ENCODE measurements around the gene DMP1. TPM values are rescaled to one million over a fixed set of nuclear protein-coding genes. Genes with fewer than 3 reads are reported as not detected.

The DMP1 gene
- total RNA-seq, 2 experiments from 2014 or later: not detected

DNA sequence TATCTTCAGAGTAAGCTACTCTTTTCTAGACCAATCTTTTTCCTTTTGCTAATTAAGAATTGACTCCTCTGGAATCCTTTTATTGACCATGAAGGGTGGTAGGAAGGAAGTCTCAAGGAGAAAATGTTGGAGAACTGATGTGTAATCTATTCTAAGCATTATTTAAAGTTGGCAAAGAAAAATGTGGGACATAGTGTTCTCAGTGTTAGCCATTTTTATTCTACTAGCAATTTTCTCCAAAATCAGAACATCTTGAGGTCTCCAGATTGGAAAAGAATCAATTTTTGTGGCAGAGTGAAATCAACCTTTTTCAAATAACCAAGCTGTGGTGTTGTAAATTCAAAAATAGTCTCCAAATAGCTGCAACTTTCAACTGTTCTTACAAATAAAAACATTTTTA lies 18.4 kb upstream of the DMP1 start:
- H3K36me3 ChIP-seq (ENCODE audit: insufficient read depth, low read length): no peaks in the 10 kb centered on the region
- POLR2A ChIA-PET: interaction anchor here (1.2 kb wide), 1 partner anchor 35 kb away, joined by 3 read pairs; no protein-coding TSS in a partner anchor
- H3K4me2 ChIP-seq (ENCODE audit: low read length): no peak overlapping the region

DNA sequence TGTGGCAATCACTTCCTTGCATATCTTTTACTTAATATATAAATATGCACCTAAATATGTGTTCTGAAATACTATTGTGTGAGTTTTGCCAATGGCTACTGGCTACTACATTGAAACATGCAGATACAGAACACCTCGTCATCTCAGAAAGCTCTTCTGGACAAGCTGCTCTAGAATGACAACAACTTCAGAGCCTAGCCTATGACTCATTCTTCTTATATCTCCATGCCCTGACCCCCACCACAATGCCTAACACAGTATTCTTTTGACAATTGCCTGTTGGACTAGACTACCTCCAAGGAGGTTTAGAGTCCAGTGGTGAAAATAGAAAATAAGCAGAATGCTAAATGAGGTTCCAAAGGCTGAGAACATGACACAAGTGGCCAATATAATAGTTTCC lies 17.6 kb upstream of the DMP1 start:
- no peaks in the 10 kb centered on the region for H4K20me1 ChIP-seq (ENCODE audit: insufficient read depth, low read length)

More for the DNA sequence above, 18.4 kb upstream of the DMP1 start:
- no peak overlapping the region for H3K27ac ChIP-seq (ENCODE audit: low read depth, low read length, poor library complexity, severe bottlenecking)
- no peak overlapping the region for H3K4me3 ChIP-seq (ENCODE audit: low read depth, low read length, poor library complexity, severe bottlenecking)
- BruUV-seq (replicated peaks): no TSS peak
- H3K4me1 ChIP-seq (ENCODE audit: insufficient read depth, low read length, poor library complexity, severe bottlenecking): no peaks in the 10 kb centered on the region
- no peaks in the 10 kb centered on the region for H3K9me3 ChIP-seq (ENCODE audit: low read length)
- H2AFZ ChIP-seq (ENCODE audit: low read length): no peak overlapping the region
- DNase-seq (ENCODE audit: low spot score): no peak
- no peaks in the 10 kb centered on the region for H3K79me2 ChIP-seq (ENCODE audit: insufficient read depth, low read depth, low read length)
- no peak for TF ChIP-seq EZH2phosphoT487 (IDR thresholded peaks at IDR 0.05; ENCODE audit: borderline replicate concordance, low read depth, low read length)
- TF ChIP-seq, protein P1, sequence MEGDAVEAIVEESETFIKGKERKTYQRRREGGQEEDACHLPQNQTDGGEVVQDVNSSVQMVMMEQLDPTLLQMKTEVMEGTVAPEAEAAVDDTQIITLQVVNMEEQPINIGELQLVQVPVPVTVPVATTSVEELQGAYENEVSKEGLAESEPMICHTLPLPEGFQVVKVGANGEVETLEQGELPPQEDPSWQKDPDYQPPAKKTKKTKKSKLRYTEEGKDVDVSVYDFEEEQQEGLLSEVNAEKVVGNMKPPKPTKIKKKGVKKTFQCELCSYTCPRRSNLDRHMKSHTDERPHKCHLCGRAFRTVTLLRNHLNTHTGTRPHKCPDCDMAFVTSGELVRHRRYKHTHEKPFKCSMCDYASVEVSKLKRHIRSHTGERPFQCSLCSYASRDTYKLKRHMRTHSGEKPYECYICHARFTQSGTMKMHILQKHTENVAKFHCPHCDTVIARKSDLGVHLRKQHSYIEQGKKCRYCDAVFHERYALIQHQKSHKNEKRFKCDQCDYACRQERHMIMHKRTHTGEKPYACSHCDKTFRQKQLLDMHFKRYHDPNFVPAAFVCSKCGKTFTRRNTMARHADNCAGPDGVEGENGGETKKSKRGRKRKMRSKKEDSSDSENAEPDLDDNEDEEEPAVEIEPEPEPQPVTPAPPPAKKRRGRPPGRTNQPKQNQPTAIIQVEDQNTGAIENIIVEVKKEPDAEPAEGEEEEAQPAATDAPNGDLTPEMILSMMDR (conservative IDR thresholded peaks at IDR 0.05; ENCODE audit: low read length): no peak
- H3K9me2 ChIP-seq (ENCODE audit: insufficient read depth, low read length): no peaks in the 10 kb centered on the region
- CTCF ChIA-PET (ENCODE audit: unreplicated experiment): no interaction called here
- intact Hi-C loops (cut with micrococcal nuclease; ENCODE audit: unreplicated experiment): no loop called here
- H4K20me1 ChIP-seq (ENCODE audit: insufficient read depth, low read length): no peaks in the 10 kb centered on the region

DNA sequence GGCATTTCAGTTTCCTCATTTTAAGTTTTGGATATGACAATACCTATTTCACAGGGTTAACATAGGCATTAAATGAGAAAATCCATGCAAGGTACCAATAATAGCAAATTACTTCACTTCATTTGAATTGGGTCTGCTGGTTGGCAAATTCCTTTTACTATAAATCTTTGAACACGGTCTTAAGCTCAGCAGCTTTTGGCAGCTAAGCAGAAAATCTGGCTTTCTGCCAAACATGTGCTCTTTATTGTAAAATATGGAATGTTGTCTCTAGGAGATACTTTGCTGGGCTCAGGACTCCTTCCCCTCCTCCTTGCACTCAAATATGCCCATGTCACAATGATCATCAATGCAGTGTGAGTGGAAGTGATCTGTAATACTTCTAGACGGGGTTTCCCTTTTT lies 16.8 kb upstream of the DMP1 start:
- no peaks in the 10 kb centered on the region for H3K79me2 ChIP-seq (ENCODE audit: insufficient read depth, low read depth, low read length)
- H3K9me2 ChIP-seq (ENCODE audit: insufficient read depth, low read length): no peaks in the 10 kb centered on the region
- no peak overlapping the region for H2AFZ ChIP-seq (ENCODE audit: low read length)
- no peaks in the 10 kb centered on the region for H4K20me1 ChIP-seq (ENCODE audit: insufficient read depth, low read length)
- no peak for TF ChIP-seq EZH2phosphoT487 (IDR thresholded peaks at IDR 0.05; ENCODE audit: borderline replicate concordance, low read depth, low read length)
- TF ChIP-seq, protein P1 (conservative IDR thresholded peaks at IDR 0.05; ENCODE audit: low read length): no peak
- H3K4me1 ChIP-seq (ENCODE audit: insufficient read depth, low read length, poor library complexity, severe bottlenecking): no peaks in the 10 kb centered on the region
- POLR2A ChIA-PET: interaction anchor here (1.2 kb wide), 1 partner anchor 26 kb away, joined by 4 read pairs; no protein-coding TSS in a partner anchor
- H3K36me3 ChIP-seq (ENCODE audit: insufficient read depth, low read length): no peaks in the 10 kb centered on the region
- no TSS peak for BruUV-seq (replicated peaks)
- H3K9me3 ChIP-seq (ENCODE audit: low read length): no peaks in the 10 kb centered on the region
- CTCF ChIA-PET (ENCODE audit: unreplicated experiment): no interaction called here
- DNase-seq (ENCODE audit: low spot score): no peak
- H3K4me3 ChIP-seq (ENCODE audit: low read depth, low read length, poor library complexity, severe bottlenecking): no peak overlapping the region
- H3K27ac ChIP-seq (ENCODE audit: low read depth, low read length, poor library complexity, severe bottlenecking): no peak overlapping the region
- intact Hi-C loops (cut with micrococcal nuclease; ENCODE audit: unreplicated experiment): no loop called here
- H3K4me2 ChIP-seq (ENCODE audit: low read length): no peak overlapping the region

More for the DNA sequence above, 17.6 kb upstream of the DMP1 start:
- Histone ChIP-seq H3K27ac (ENCODE audit: low read depth, low read length, poor library complexity, severe bottlenecking) (no peak overlapping the region), H2AFZ (ENCODE audit: low read length) (no peak overlapping the region), H3K36me3 (ENCODE audit: insufficient read depth, low read length) (no peaks in the 10 kb centered on the region), H3K4me1 (ENCODE audit: insufficient read depth, low read length, poor library complexity, severe bottlenecking) (no peaks in the 10 kb centered on the region), H3K4me3 (ENCODE audit: low read depth, low read length, poor library complexity, severe bottlenecking) (no peak overlapping the region), H3K9me3 (ENCODE audit: low read length) (no peaks in the 10 kb centered on the region), H3K79me2 (ENCODE audit: insufficient read depth, low read depth, low read length) (no peaks in the 10 kb centered on the region), H3K9me2 (ENCODE audit: insufficient read depth, low read length) (no peaks in the 10 kb centered on the region), H3K4me2 (ENCODE audit: low read length) (no peak overlapping the region)
- ChIA-PET CTCF (ENCODE audit: unreplicated experiment) (no interaction called here), POLR2A (interaction anchor here (1.2 kb wide), 1 partner anchor 25 kb away, joined by 4 read pairs; no protein-coding TSS in a partner anchor)
- intact Hi-C loops (cut with micrococcal nuclease; ENCODE audit: unreplicated experiment): no loop called here
- BruUV-seq (replicated peaks): no TSS peak
- DNase-seq (ENCODE audit: low spot score): no peak
- TF ChIP-seq, protein P1 (conservative IDR thresholded peaks at IDR 0.05; ENCODE audit: low read length): no peak
- no peak for TF ChIP-seq EZH2phosphoT487 (IDR thresholded peaks at IDR 0.05; ENCODE audit: borderline replicate concordance, low read depth, low read length)
